Nephron (organoid): Measurements from ENCODE around the gene MYOF.
"Not testable (repeated sequence)": the region's sequence is repeated elsewhere in the genome, so short reads cannot be mapped to it uniquely, and the experiment has no call there.

Source experiments
- H3K27ac Mint-ChIP-seq, 3 experiments: 2 replicates each; pipeline ENCODE4 v1.8.0; 2020; ENCODE audit warnings: mixed read lengths in 3 of 3, mild to moderate bottlenecking in 2 of 3, moderate library complexity in 1 of 3
- H3K27me3 Mint-ChIP-seq: 2 replicates; pipeline ENCODE4 v1.8.0; 2021; ENCODE audit warnings: low read depth, mild to moderate bottlenecking, moderate library complexity, mixed read lengths
- H3K36me3 Mint-ChIP-seq: 2 replicates; pipeline ENCODE4 v1.8.0; 2020; ENCODE audit warnings: low read depth, mixed read lengths
- H3K4me1 Mint-ChIP-seq: 2 replicates; pipeline ENCODE4 v1.8.0; 2020; ENCODE audit warnings: mixed read lengths
- H3K4me3 Mint-ChIP-seq, 3 experiments: 2 replicates each; pipeline ENCODE4 v1.8.0; 2020; ENCODE audit warnings: mild to moderate bottlenecking in 3 of 3, mixed read lengths in 3 of 3, moderate library complexity in 2 of 3
- H3K9me3 Mint-ChIP-seq: 2 replicates; pipeline ENCODE4 v1.8.0; 2020; ENCODE audit warnings: mixed read lengths
- TF ChIP-seq, protein P1 (sequence below), 3 experiments: fragments of 200-600 bp; sonication (generic); IDR thresholded peaks; one replicate each; pipeline ENCODE4 v1.5.0; 2021; ENCODE audit warnings: antibody characterized with exemption in 3 of 3; ENCODE audit not compliant: unreplicated experiment in 3 of 3

MYOF gene

GRCh38 chr10:93447970-93448369, 34.2 kb downstream of the MYOF start:
- peaks cover 14% of the 10 kb centered on the region for H3K36me3 Mint-ChIP-seq
- H3K4me3 Mint-ChIP-seq: no peak overlapping the region
- TF ChIP-seq, protein P1, sequence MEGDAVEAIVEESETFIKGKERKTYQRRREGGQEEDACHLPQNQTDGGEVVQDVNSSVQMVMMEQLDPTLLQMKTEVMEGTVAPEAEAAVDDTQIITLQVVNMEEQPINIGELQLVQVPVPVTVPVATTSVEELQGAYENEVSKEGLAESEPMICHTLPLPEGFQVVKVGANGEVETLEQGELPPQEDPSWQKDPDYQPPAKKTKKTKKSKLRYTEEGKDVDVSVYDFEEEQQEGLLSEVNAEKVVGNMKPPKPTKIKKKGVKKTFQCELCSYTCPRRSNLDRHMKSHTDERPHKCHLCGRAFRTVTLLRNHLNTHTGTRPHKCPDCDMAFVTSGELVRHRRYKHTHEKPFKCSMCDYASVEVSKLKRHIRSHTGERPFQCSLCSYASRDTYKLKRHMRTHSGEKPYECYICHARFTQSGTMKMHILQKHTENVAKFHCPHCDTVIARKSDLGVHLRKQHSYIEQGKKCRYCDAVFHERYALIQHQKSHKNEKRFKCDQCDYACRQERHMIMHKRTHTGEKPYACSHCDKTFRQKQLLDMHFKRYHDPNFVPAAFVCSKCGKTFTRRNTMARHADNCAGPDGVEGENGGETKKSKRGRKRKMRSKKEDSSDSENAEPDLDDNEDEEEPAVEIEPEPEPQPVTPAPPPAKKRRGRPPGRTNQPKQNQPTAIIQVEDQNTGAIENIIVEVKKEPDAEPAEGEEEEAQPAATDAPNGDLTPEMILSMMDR (IDR thresholded peaks at IDR 0.05; ENCODE audit: unreplicated experiment in 3 of 3): no peak
- no peaks in the 10 kb centered on the region for H3K9me3 Mint-ChIP-seq
- H3K4me1 Mint-ChIP-seq: peaks cover 40% of the 10 kb centered on the region
- no peaks in the 10 kb centered on the region for H3K27me3 Mint-ChIP-seq
- H3K27ac Mint-ChIP-seq: peak overlapping the region in 2 of 3 experiments; percentile 11 to 99

DNA sequence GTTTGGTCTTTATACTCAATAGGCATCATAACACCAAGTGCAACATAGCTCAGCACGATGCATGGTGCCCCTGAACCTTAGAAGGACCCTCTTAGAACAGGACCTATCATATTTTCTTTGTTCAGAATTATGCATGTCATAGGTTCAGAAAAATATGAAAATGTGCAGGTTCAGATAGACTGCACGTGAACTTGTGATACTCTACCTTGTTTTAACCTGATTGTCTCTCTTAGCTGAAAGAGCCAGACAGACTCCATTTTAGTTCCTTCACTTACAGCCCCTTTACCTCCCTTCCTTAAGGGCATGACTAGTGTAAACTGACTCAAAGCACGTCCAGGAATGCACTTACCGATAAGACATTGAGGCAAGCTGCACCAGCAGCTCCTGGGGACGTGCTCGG, 35.1 kb downstream of the MYOF start:
- Mint-ChIP-seq H3K4me3 (no peak overlapping the region), H3K36me3 (peaks cover 14% of the 10 kb centered on the region), H3K9me3 (no peaks in the 10 kb centered on the region), H3K4me1 (peaks cover 47% of the 10 kb centered on the region), H3K27me3 (no peaks in the 10 kb centered on the region), H3K27ac (peak overlapping the region; percentile 76 to 99 (median 91))
- TF ChIP-seq, protein P1 (IDR thresholded peaks at IDR 0.05; ENCODE audit: unreplicated experiment in 3 of 3): no peak

- Mint-ChIP-seq H3K27me3 (no peaks in the 10 kb centered on the region), H3K4me1 (peaks cover 46% of the 10 kb centered on the region), H3K9me3 (no peaks in the 10 kb centered on the region), H3K27ac (peak overlapping the region; percentile 91 to 99 (median 98)), H3K4me3 (no peak overlapping the region), H3K36me3 (peaks cover 5% of the 10 kb centered on the region)
- TF ChIP-seq, protein P1 (IDR thresholded peaks at IDR 0.05; ENCODE audit: unreplicated experiment in 3 of 3): no peak
Observed at GRCh38 chr10:93445978-93446720, 36.0 kb downstream of the MYOF start.

DNA sequence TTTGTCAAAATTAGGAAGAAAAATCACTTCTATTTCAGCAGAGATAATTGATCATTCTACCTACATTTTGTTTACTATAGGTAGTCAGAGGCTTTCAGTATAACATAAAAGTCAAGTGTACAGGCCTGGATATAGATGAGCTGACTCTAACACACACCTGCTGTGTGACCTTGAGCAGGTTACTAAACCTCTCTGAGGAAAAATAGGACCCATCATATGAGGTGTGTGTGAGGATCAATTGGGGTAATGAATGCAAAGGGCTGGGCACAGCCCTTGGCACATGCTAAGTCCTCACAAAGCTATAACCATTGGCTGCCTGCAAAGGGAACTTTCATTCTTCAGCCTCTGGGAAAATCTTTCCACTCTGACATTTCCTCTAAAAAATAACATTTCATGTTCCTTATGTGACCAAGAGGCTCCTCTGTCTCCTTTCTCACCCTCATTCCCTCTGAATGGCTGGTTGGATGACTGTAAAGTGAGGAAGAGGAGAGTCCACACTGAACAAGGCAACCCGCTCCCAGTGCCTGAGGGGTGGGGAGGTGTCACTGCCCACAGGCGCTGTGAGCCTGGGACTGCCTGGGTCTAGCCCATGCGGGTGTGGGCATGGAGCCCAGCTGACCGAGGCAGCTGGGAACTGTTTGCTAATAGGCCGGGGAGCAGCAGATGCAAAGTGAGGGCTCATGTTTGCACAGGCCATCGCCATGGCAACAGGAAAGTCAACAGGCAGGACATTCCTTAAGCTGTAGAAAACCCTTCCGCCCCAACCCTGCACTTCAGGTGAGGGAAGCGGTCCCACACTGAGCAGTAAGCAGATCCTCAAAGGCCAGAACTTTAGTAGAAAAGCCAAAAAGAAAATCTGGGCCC, 36.8 kb downstream of the MYOF start:
- H3K9me3 Mint-ChIP-seq: no peaks in the 10 kb centered on the region
- H3K27me3 Mint-ChIP-seq: no peaks in the 10 kb centered on the region
- peaks cover 5% of the 10 kb centered on the region for H3K36me3 Mint-ChIP-seq
- H3K27ac Mint-ChIP-seq: peak overlapping the region; percentile 91 to 99 (median 98)
- TF ChIP-seq, protein P1 (IDR thresholded peaks at IDR 0.05; ENCODE audit: unreplicated experiment in 3 of 3): no peak
- peak overlapping the region in 1 of 3 experiments; percentile 51 for H3K4me3 Mint-ChIP-seq
- peaks cover 54% of the 10 kb centered on the region for H3K4me1 Mint-ChIP-seq

DNA sequence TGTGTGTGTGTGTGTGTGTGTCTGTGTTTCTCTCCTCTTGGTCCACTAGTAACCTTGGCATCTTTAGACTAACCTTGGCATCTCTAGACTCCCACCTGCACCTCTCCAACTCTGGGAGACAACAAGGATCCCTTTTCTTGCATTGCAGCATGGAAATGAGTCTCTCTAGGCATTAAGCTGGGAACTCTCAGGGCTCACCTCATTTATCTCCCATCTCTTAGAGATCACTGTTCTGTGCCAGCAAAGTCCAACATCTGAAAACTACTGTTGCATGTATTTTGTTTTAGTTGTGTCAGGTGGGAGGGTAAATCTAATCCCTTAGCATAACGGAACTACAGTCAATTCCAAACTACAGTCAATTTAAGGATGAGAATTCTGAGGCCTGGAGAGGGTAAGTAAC, 38.7 kb downstream of the MYOF start:
- Mint-ChIP-seq H3K27ac (peak overlapping the region; percentile 71 to 99 (median 77)), H3K27me3 (no peaks in the 10 kb centered on the region), H3K9me3 (no peaks in the 10 kb centered on the region), H3K4me3 (no peak overlapping the region), H3K4me1 (peaks cover 69% of the 10 kb centered on the region), H3K36me3 (peaks cover 5% of the 10 kb centered on the region)
- TF ChIP-seq, protein P1 (IDR thresholded peaks at IDR 0.05; ENCODE audit: unreplicated experiment in 3 of 3): no peak

- H3K36me3 Mint-ChIP-seq, H3K27me3 Mint-ChIP-seq, H3K9me3 Mint-ChIP-seq, H3K4me3 Mint-ChIP-seq: not testable (repeated sequence)
- H3K4me1 Mint-ChIP-seq: peaks cover 77% of the 10 kb centered on the region
- peak overlapping the region; percentile 63 to 93 (median 91) for H3K27ac Mint-ChIP-seq
Observed at GRCh38 chr10:93442721-93443120, 39.4 kb downstream of the MYOF start.
